Measurements from ENCODE around the gene DCPS. TPM values are rescaled to one million over a fixed set of nuclear protein-coding genes. Genes with fewer than 3 reads are reported as not detected.
"Not testable (repeated sequence)": the region's sequence is repeated elsewhere in the genome, so short reads cannot be mapped to it uniquely, and the experiment has no call there.

DCPS gene
- total RNA-seq, 1 experiment from 2014 or later: 25.6 TPM

- BruUV-seq (replicated peaks): no TSS peak
- no peak overlapping the region for H2AFZ ChIP-seq (ENCODE audit: low read depth, low read length, poor library complexity, severe bottlenecking)
- H3K4me3 ChIP-seq (replicated peaks in 1 of 2; ENCODE audit: low read depth in 1 of 2, low read length in 2 of 2): no peak overlapping the region
- CTCF ChIA-PET: no interaction called here
- intact Hi-C loops (cut with micrococcal nuclease): no loop called here
- H3K9me2 ChIP-seq (ENCODE audit: insufficient read depth): no peaks in the 10 kb centered on the region
- RAD21 ChIA-PET (ENCODE audit: low non-redundant PET in 1 of 2, low total read pairs in 2 of 2, uncharacterized antibody in 2 of 2, unreplicated experiment in 2 of 2): no interaction called here
- no peaks in the 10 kb centered on the region for H3K79me2 ChIP-seq (ENCODE audit: insufficient read depth, low read length)
- no peak overlapping the region for H3K4me2 ChIP-seq (ENCODE audit: low read length)
- DNase-seq (ENCODE audit: low read depth, low spot score) (no peak), ATAC-seq (no peak)
- no peaks in the 10 kb centered on the region for H4K20me1 ChIP-seq (ENCODE audit: insufficient read depth)
- H3K9me3 ChIP-seq (ENCODE audit: control insufficient read depth in 1 of 2, insufficient read depth in 1 of 2, low read depth in 1 of 2, low read length in 2 of 2): no peaks in the 10 kb centered on the region
- no peaks in the 10 kb centered on the region for H3K27me3 ChIP-seq (ENCODE audit: insufficient read depth, low read length)
- no peak for TF ChIP-seq ZFX (IDR thresholded peaks at IDR 0.05)
- TF ChIP-seq SIN3A (IDR thresholded peaks at IDR 0.05; ENCODE audit: low read depth): no peak
- no peak for TF ChIP-seq ELF1 (IDR thresholded peaks at IDR 0.05; ENCODE audit: borderline replicate concordance, low read depth)
- TF ChIP-seq FOSL1 (IDR thresholded peaks at IDR 0.05; ENCODE audit: low read depth): no peak
- TF ChIP-seq ZNF274 (IDR thresholded peaks at IDR 0.05; ENCODE audit: low read depth, low read length): no peak
- TF ChIP-seq SP1 (IDR thresholded peaks at IDR 0.05; ENCODE audit: low read depth): no peak
- H3K36me3 ChIP-seq (ENCODE audit: control insufficient read depth in 1 of 2, insufficient read depth in 2 of 2, low read length in 2 of 2): no peaks in the 10 kb centered on the region
- H3K9ac ChIP-seq (ENCODE audit: low read length): no peak overlapping the region
- POLR2A ChIA-PET: no interaction called here
- no peaks in the 10 kb centered on the region for H3K4me1 ChIP-seq (ENCODE audit: control insufficient read depth in 1 of 2, insufficient read depth in 2 of 2, low read length in 2 of 2)
- no peak overlapping the region for H3K27ac ChIP-seq (ENCODE audit: low read depth, low read length)
Observed at GRCh38 chr11:126385991-126386728, 82.3 kb downstream of the DCPS start.

GRCh38 chr11:126386729-126387071 is 82.8 kb downstream of the DCPS start:
- H3K27ac ChIP-seq (ENCODE audit: low read depth, low read length); H3K4me1 ChIP-seq (ENCODE audit: control insufficient read depth in 1 of 2, insufficient read depth in 2 of 2, low read length in 2 of 2); H4K20me1 ChIP-seq (ENCODE audit: insufficient read depth); intact Hi-C loops (cut with micrococcal nuclease); DNase-seq (ENCODE audit: low read depth, low spot score); H3K9me2 ChIP-seq (ENCODE audit: insufficient read depth); BruUV-seq (replicated peaks); ATAC-seq; POLR2A ChIA-PET; H3K27me3 ChIP-seq (ENCODE audit: insufficient read depth, low read length); H3K4me3 ChIP-seq (replicated peaks in 1 of 2; ENCODE audit: low read depth in 1 of 2, low read length in 2 of 2); H3K9ac ChIP-seq (ENCODE audit: low read length); CTCF ChIA-PET; H2AFZ ChIP-seq (ENCODE audit: low read depth, low read length, poor library complexity, severe bottlenecking); H3K9me3 ChIP-seq (ENCODE audit: control insufficient read depth in 1 of 2, insufficient read depth in 1 of 2, low read depth in 1 of 2, low read length in 2 of 2); RAD21 ChIA-PET (ENCODE audit: low non-redundant PET in 1 of 2, low total read pairs in 2 of 2, uncharacterized antibody in 2 of 2, unreplicated experiment in 2 of 2); H3K36me3 ChIP-seq (ENCODE audit: control insufficient read depth in 1 of 2, insufficient read depth in 2 of 2, low read length in 2 of 2); H3K79me2 ChIP-seq (ENCODE audit: insufficient read depth, low read length); H3K4me2 ChIP-seq (ENCODE audit: low read length): not testable (repeated sequence)
